ENCODE data around the gene XG.

GRCh38 chrX:2732649-2733048, 19.2 kb upstream of the XG start:
- TF ChIP-seq, protein P1, sequence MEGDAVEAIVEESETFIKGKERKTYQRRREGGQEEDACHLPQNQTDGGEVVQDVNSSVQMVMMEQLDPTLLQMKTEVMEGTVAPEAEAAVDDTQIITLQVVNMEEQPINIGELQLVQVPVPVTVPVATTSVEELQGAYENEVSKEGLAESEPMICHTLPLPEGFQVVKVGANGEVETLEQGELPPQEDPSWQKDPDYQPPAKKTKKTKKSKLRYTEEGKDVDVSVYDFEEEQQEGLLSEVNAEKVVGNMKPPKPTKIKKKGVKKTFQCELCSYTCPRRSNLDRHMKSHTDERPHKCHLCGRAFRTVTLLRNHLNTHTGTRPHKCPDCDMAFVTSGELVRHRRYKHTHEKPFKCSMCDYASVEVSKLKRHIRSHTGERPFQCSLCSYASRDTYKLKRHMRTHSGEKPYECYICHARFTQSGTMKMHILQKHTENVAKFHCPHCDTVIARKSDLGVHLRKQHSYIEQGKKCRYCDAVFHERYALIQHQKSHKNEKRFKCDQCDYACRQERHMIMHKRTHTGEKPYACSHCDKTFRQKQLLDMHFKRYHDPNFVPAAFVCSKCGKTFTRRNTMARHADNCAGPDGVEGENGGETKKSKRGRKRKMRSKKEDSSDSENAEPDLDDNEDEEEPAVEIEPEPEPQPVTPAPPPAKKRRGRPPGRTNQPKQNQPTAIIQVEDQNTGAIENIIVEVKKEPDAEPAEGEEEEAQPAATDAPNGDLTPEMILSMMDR (IDR thresholded peaks at IDR 0.05; ENCODE audit: low read length) = no peak
- no peak for TF ChIP-seq EZH2phosphoT487 (IDR thresholded peaks at IDR 0.05; ENCODE audit: low read length)
- TF ChIP-seq EZH2 (optimal IDR thresholded peaks at IDR 0.05; ENCODE audit: low read depth, low read length) = no peak
